ENCODE measurements around the gene ALG1.
"Not testable (repeated sequence)": the region's sequence is repeated elsewhere in the genome, so short reads cannot be mapped to it uniquely, and the experiment has no call there.

The ALG1 gene

DNA sequence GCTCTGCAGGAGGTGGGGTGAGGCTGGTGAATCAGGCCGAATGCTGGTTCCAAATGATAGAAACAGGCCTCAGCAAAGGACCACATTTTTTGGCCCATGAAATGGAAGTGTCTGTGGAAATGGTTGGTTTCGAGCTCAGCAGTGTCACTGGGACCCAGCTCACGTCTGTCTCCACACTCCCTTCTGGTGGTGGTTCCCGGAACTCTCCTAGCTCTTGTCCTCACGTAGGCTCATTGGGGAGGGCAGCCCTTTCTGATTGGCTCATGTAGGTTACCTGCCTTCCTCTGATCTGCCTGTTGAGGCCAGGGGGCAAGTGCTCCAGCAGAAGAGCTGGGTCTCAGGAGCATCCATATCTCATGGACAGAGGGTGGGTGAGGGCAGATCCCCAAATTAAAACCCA lies 4.0 kb downstream of the ALG1 start:
- DNase-seq: no peak

DNA sequence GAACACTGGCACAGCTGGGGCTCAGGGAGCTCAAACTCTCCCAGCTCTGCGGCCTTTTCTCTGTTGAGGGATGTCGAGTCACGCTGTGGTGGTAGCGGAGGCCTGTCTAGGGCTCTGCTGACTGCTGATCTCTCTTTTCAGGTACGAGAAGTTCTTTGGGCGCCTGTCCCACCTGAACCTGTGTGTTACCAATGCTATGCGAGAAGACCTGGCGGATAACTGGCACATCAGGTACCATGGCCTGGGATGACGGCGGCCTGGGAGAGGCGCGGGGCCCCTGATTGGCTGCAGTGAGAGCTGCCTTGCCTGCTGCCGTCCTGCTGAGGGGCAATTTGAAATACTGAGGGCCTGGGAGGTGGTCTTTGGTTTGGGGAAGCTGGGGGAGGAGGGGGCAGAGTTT lies 5.7 kb downstream of the ALG1 start:
- DNase-seq: no peak

DNA sequence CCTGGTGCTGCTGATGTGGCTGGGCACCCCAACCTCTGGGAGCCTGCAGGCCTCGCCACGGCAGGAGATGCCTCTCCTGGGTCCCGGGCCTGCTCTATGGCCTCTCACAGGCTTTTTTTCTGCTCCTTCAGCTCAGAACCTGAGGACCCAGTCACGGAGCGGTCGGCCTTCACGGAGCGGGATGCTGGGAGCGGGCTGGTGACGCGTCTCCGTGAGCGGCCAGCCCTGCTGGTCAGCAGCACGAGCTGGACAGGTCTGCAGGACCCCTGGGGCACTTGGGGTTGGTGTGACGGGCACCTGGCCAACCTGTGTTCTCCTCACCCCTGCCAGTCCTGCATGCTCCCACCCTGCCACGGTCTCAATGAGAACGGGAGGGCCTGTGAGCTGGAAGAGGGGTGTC lies 7.0 kb downstream of the ALG1 start:
- no peak for DNase-seq

DNA sequence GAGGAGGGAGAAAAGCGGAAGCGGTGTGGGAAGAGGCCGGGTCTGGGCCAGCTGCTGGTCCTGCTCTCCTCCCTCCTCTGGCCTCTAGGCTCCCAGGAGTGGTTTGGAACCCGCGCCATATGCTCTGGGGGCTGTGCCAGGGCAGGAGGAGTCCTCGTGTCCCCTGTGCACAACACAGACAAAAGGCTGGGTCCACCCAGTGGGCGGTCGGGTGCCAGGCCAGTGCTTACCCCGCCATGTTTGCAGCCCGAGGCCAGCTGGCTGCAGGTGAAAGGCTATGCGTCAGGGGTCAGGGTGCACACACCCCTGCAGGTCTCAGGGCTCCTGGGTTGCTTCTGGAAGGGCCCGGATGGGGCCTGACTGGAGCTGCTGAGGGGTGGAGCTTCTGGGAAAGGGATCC lies 8.8 kb downstream of the ALG1 start:
- DNase-seq: not testable (repeated sequence)

DNA sequence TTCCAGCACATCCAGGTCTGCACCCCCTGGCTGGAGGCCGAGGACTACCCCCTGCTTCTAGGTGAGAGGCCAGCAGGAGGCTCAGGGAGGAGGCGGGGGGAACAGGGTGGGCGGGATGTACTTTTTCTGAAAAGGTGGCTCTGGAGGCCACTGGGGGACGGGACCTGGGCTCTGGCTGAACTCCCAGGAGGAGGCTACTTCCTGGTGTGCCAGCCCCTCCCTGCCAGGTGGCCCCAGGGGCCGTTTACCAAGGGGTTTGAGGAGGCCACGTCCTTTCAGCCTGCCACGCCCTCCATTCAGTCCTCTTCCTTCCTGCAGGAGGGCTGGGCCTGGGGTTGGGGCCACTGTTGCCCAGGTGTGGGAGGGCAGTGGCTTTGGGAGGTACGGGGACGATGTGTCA lies 9.4 kb downstream of the ALG1 start:
- not testable (repeated sequence) for DNase-seq

DNA sequence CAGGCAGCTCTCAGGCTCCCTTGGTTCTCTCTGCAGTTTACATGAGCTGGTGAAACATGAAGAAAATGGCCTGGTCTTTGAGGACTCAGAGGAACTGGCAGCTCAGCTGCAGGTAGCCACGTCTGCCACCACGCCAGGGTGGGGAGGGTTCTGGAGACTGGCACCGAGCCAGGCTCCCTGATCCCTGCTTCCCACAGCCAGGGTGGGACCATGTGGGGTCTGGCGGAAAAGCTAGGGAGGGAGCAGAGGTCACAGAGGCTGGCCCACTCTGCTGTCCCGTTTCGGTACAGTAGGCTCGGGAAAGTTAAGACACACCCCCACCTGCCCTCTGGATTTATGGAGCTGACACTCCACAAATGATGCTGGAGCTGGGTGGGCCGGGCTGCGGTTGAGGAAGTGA lies 12.0 kb downstream of the ALG1 start:
- not testable (repeated sequence) for DNase-seq

DNA sequence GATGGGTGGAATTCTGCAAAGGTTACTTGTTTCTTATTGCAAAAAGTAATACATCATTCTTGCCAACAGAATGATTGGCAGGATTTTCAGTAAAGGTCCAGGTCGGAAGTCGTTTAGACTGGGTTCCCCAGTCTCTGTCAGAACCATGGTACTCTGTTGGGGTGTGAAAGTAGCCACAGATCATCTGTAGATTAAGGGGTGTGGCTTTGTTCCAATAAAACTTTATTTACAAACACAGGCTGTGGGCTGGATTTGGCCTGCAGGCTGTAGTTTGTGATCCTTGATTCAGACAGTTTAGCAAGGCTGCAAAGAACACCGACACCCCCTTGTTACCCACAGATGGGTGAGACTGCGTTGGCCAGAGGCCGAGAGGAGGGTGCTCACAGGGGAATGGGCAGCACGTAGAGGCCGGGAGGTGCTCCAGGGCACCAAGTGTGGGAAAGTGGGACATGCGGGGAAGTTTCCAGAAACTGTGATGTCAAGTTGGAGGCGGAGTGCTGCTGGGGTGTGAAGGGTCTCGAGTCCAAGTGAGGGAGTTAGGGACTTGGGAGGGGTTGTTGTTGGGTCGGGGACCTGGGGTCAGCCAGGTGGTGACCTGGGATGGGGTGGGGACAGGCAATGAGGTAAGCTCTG lies 12.6 kb downstream of the ALG1 start:
- DNase-seq: not testable (repeated sequence)

DNA sequence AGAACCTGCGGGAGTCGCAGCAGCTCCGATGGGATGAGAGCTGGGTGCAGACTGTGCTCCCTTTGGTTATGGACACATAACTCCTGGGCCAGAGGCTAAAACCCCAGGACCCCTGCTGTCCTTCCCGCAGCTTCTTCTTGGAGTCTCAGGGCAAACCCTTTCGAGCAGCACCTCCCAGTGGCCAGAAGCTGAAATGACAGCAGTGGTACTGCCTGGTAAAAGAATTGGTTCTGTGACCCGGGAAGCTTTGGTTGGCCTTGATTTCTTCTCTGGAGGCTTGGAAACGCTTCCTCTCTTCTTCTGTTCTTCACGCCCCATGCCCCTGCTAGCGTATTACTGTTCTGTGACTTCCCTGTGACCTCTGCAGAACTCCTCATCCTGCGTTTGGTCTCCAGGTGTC lies 13.2 kb downstream of the ALG1 start:
- peak; percentile 73 for DNase-seq

DNA sequence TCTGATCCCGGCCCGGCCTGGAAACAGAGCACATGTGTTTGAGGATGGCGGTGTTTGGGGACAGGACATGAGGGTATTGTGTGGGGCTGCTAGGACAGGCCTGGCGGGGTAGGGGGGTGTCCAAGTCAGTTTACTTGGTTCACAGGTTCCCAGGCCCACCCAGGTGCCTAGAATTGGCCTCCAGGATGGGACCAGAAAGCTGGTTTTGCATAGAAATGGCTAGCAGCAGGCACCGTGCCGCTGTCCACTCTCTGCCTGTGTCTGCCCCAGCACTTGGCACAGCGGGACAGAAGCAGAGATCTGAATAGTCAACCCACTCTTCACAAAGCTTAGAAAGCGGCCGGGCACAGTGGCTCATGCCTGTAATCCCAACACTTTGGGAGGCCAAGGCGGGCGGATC lies 14.1 kb downstream of the ALG1 start:
- not testable (repeated sequence) for DNase-seq

DNA sequence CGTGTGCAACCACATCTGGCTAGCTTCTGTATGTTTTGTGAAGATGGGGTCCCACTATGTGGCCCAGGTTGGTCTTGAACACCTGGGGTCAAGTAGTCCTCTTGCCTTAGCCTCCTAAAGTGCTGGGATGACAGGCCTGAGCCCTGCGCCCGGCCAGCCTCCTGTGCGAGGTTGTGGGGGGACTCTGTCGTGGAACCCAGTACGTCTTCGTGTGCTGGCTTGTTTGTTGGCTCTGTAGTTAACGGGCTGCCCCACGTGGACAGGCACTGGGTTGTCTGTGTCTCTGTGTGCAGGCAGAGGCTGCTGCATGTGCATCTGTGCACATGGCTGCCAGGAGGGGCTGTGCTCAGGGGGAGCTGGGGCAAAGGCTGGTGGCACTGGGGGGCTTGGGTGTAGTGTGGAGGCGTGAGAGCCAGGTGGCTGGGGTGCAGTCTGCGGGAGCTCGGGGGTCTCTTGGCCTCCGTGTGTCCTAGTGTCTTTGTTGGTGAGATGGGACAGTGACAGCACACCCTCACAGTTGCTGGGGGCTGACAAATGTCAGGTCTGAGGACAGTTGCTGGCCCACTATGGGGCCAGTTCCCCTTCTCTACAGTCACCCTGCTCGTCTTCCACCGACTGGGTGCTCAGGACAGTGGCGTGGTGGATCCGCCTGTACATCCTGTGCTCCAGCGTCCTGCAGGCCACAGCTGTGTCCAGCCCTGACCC lies 16.6 kb downstream of the ALG1 start:
- DNase-seq: not testable (repeated sequence)

DNA sequence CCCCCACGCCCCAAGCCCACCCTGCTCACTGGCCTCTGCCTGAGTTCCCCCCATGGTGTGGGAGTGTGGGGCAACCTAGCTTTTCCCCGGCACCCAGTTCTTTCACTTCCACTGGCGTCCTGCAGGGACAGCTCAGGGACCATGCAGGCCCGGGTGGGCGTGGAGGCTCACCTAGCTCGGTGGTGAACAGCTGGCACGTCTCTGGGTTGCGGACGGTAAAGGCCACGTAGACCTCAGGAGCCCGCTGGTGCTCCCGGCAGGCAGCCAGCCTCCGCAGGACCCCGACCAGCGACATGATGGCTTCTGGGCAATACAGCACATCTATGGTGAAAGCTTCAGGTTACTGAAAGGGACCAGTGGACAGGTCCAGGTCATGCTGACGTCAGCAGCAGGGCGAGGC lies 17.3 kb downstream of the ALG1 start:
- not testable (repeated sequence) for DNase-seq

DNA sequence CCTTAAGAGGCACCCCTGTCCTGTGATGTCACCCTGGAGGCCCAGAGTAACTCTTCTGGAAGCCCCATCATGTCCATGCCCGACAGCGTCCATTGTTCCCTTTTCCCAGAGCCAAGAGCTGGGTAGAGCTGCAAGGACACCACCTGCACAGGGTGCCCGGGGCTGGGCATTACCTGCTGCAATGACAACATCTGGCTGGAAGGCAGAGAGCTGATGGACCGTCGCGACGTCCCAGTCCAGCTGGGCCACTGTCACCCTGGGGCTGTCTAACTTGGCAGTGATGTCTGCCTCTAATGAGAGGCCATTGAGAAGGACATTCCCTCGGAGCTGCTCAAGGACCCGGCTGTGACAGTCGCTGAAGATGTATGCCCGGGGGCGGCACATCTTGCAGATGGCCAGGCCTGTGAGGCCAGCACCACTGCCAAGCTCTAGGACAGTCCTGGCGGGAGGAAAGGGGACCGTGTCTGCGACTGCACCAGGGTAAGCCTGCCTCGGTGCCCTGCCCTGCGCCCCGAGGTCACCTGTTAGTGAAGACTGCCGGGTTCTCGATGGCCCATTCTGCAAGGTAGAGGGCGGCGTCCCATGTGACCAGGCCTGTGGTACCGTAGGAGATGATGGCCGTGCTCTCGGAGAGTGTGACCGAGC lies 18.4 kb downstream of the ALG1 start:
- not testable (repeated sequence) for DNase-seq

DNA sequence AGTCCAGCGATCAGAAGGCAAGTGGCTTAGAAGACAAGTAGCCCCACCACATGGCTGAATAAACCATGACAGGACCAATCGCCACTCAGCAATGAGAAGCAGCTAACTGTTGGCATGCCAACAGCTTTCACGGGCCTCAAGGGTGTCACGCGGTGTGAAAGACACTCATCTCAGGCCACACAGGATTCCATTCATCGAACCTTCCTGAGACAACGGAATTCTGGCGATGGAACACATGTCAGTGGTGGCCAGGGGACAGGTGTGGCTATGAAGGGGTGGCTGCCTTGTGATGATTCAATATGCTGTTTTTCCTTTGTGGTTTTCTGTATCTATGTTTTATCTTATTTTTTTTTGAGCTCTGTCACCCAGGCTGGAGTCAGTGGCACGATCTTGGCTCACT lies 18.9 kb downstream of the ALG1 start:
- not testable (repeated sequence) for DNase-seq

DNA sequence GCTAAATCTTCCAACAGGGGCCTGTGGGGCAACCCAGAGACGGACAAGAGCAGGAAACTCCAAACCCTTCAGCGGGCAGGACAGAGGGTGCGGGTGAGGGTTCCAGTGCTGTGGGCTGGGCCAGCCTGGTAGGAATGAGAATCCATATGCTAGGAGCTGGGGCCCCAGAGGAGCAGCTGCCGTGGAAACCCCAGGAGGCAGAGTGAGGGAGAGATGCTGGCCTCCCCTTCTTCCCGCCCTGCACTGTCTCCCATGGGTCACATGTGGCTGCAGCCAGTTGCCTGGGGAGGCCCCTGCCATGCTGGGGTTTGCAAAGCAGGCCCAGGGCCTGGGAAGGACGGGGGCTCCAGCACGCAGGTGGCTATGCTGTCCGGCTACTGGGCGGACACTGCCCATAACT lies 21.4 kb downstream of the ALG1 start:
- DNase-seq: not testable (repeated sequence)

DNA sequence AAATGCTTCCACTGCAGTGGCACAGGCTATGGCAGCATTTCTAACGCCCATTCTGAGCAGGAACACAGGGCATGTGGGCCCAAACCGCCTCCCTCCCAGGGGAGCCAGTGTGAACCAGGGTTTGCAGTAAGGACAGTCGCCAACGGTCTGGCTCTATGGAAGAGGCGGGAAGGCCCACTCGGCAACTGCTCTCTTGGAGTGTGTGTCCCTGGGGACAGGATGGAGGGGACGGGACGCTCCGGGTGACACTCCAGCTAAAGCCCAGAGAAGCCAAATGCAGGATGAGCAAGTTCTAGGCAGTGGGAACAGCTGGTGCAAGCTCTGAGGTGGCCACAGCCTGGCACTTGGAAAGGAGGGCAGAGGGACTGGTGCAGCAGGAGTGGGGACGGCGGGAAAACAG lies 22.1 kb downstream of the ALG1 start:
- not testable (repeated sequence) for DNase-seq

DNA sequence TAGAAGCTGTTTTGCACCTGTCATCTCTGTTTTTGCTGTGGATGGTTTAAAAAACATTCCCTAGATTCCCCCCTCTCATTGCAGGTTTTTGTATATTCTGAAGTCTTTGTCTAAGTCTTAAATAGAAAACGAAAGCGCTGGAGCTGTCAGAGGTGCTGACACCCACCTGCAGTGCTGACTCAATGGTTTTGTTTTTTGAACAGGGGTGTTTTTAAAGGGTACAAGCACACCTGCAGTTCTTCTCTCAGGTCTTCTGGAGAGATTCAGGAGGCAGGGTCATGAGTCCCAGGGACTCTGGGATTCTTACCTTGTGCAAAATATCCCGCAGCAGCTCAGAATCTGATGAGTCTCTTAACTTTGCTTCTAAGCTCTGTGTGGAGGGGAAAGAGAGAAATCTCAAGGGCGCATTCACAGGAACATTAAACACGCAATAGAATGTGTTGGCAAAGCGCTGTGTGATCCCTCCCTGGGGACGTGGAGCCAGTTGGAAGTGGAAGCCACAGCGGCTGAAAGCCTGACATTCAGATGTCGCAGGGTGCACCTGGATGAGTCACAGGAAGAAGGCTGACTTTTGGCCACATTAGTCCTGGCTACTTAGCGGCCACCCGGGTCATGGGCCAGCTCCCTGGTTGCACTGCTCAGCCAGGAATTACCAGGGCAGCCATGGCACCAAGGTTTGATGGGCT lies 23.6 kb downstream of the ALG1 start:
- DNase-seq: not testable (repeated sequence)

DNA sequence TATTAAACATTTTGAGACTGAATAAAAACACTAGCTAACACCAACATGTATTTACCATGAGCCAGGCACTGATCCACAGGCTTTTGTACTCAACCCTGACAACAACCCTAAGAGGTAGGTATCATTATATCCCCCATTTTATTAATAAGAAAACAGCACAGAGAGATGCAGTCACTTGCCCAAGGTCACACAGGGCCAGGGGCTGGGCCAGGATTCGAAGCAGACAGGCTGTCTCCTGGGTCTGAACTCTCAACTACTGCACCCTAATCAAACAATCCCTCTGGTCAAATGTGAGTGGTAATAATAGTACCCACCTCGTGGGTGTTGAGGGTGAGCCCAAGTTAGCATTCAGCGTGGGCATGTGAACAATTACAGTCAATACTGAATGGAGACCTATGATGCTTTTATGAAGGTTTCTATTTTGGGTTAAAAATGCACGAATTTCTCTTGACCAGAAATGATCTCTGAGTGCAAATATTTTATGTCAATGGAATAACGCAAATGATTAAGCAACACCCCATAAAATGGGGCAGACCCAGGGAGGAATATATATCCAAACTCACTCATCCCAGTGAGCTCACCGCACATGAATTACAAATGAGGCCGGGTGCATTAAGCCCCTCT lies 24.9 kb downstream of the ALG1 start:
- not testable (repeated sequence) for DNase-seq

DNA sequence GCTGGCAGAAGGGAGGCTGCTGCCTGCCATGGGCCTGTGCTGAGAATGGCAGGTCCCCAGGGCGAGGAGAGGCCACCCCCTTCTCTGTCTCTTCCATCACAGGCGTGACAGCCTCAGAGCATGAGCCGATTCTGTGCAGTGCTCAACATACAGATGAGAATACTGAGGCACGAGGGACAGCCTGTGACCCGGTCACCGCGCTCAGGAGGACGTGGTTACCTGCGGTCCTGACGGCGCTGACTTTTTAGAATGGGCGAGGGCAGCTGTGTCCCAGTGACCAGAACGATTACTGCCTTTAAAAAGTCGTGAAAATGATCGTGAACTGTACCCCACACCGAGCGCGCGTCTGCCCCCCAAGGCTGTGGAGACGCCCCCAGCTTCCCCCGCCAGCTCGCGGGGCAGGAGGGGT lies 25.4 kb downstream of the ALG1 start:
- DNase-seq: peak; percentile 54

DNA sequence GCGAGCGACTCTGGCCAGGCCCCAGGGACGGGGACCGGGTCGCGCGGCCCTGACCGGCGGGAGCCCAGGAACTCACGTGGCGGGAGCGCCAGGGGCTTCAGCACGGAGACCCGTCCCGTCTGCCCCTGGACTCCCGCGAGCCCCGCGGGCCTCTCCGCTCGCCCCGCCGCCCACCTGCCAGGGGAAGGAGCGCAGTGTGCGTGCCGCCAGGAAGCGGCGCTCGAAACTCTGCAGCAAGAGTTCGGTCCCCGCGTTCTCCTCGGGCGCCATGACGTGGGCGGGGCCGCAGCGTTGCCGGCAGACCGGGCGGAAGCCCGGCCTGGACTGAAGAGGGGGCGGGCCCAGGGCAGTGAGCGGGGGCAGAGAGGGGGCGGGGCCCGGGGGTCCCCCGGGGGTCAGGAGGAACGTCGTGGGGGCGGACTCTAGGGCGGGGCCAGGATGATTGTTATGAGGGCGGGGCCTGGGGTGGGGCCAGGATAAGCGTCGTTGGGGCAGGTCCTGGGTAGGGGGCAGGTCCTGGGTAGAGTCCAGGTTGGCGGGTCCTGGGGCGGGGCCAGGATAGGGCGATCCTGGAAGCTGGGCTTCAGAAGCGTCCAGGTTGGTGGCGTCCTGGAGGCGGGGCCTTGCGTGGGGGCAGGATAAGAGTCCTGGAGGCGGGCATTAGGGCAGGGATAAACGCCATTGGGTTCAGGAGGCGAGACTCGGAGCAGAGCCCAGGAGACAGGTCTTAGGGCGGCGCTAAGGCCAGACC lies 26.0 kb downstream of the ALG1 start, which contains the start of gene EEF2KMT:
Gene EEF2KMT (minus strand): TSS at position 326 of the 751 bp plus-strand sequence. CDS start 56 bp downstream, at position 270.
- peak; percentile 99 for DNase-seq

DNA sequence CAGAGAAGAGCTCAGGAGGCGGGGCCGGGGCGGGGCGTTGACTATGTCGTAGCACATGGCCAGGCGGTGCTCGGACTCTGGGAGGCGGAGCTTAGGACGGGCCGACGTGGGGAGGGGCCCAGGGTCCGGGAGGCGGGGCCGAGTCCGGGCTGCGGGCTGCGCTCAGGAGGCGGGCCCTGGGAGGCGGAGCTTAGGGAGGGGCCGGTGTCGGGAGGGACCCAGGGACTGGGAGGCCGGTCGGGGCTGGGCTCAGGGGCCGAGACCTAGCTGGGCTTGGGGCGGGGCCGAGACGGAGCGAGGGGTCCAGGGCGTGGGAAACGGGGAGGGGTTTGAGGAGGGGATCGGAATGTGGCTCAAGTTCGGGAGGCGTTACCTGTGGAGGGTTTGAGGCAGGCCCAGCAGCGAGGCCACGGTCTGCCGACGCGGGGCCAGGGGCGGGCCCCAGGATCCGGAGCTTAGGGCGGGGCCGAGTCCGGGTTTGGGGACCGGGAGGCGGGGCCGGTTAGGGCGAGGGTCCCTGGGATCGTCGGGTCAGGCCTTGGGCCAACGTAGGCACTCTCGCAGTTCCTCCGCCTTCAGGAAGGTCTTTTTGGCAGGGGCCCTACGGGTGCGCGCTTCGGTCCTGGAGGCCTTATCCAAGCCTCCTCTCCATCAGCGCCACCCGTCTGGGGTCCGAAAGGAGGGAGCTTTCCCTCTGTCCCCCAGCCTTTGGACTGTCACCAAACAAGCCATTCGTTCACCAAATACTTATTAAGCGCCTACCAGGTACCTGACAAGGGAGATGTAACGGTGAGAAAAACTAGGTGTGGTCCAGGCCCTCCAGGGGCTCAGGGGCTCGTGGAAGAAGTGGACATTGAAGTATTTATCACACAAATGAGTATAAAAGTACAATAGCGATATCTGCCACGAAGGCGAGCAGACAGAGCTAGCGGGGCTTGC lies 26.8 kb downstream of the ALG1 start:
- peak; percentile 81 for DNase-seq

DNA sequence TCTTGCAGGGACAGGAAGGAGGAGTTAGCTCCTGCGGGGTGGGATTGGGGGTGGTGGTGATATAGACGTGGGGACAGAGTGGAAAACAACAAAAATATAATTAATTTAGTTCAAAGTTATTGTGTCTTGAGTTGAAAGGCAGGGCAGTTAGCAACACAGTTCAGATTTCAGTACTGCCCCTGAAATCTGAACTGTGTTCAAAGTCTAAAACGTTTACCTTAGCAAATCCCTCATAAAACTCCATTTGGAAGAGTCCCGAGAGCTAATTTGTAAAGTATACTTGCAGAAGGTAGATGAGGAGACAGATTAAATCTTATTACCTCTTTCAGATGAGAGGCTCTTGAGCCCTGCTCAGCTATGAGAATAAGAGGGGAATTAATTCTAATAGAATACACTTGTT lies 27.5 kb downstream of the ALG1 start:
- not testable (repeated sequence) for DNase-seq
